Upper lobe of right lung (tissue), 1 donor: ENCODE data around the gene KIAA2012. TPM values are rescaled to one million over a fixed set of nuclear protein-coding genes. Genes with fewer than 3 reads are reported as not detected.

ENCODE experiments used
- ATAC-seq: fragments of 200-7000 bp; cut with Tn5 transposase; one replicate; pipeline ENCODE4 v1.9.1; 2020; ENCODE audit warnings: mild to moderate bottlenecking, moderate library complexity
- DNase-seq: peaks from one replicate; pipeline ENCODE4 v3.0.0-alpha.2; 2020
- H3K27ac ChIP-seq: fragments of 200-600 bp; one replicate; pipeline ENCODE4 v1.8.0; 2022
- H3K27me3 ChIP-seq: fragments of 200-600 bp; one replicate; pipeline ENCODE4 v1.8.0; 2022; ENCODE audit warnings: mild to moderate bottlenecking
- H3K36me3 ChIP-seq: fragments of 200-600 bp; one replicate; pipeline ENCODE4 v1.8.0; 2022
- H3K4me1 ChIP-seq: fragments of 200-600 bp; one replicate; pipeline ENCODE4 v1.8.0; 2022
- H3K4me3 ChIP-seq: fragments of 200-600 bp; one replicate; pipeline ENCODE4 v1.8.0; 2022; ENCODE audit warnings: mild to moderate bottlenecking
- H3K9me3 ChIP-seq: fragments of 200-600 bp; one replicate; pipeline ENCODE4 v1.8.0; 2022
- CTCF ChIP-seq: fragments of 200-600 bp; IDR thresholded peaks from one replicate; pipeline ENCODE4 v1.8.0; 2022; ENCODE audit warnings: antibody characterized with exemption
- intact Hi-C: fragments of 100-400 bp; cut with DNase I; formaldehyde crosslinking; loops from one replicate; pipeline ENCODE4 v1.11.0; 2022
- total RNA-seq: library from RNA; stranded (reverse); fragmentation: NEBNext Ultra II Directional; extraction: Animal tissue kit (Norgen Biotek cat#: 25700); gene quantifications from one replicate; pipeline ENCODE4 v1.2.1, GENCODE V29; 2021
- donor health status: DM: no; HTN: yes; CAD: no; lungs with severe emphysema.

Gene KIAA2012
- total RNA-seq, 1 donor from 2014 or later, result not detected

DNA sequence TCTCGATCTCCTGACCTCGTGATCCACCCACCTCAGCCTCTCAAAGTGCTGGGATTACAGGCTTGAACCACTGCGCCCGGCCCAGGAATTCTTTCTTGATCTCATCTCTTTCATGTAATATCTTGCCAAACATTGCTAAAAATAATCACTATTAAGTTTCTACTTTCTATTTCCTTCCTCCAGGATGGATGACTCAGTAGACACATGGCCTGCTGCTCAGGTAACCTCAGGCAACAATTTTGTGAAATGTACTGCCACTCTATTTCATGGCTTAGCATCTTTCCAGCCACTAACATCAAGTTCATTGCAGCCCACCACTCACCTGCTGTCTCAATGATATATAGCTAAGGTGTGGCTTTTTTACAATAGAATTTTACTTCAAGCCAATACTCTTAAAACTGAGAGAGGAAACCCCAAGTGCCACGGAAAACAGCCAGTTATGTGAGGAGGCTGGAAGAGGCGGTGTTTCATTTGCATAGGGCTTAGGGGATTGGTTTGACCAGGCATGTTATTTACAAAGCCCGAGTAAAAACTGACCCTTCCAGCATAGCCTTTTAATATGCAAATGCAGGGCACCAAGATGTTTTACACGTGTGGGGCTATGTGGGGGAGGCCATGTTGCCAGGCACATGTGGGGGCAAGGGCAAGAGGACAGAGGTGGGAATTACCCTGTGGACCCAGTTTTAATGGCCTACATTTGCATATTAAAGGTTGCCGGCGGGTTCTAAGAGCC, 176.6 kb downstream of the KIAA2012 start:
- no peak for TF ChIP-seq CTCF
- no peak overlapping the region for H3K27ac ChIP-seq
- no peaks in the 10 kb centered on the region for H3K36me3 ChIP-seq
- intact Hi-C loops, result no loop called here
- no peak for DNase-seq
- H3K4me1 ChIP-seq, result no peaks in the 10 kb centered on the region
- no peaks in the 10 kb centered on the region for H3K27me3 ChIP-seq
- H3K9me3 ChIP-seq, result no peaks in the 10 kb centered on the region
- H3K4me3 ChIP-seq, result no peak overlapping the region
- no peak for ATAC-seq

DNA sequence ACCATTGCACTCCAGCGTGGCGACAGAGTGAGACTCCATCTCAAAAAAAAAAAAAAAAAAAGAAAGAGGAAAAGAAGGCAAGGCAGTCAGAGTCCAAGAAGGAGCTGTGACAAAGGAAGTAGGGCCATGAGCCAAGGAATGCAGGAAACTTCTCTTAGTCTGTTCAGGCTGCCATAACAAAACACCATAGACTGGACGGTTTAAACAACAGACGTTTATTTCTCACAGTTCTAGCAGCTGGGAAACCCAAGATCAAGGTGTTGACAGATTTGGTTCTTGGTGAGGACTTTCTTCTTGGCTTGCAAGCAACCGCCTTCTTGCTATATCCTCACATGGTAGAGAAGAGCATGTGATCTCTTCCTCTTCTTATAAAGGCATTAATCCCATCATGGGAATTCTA, 178.4 kb downstream of the KIAA2012 start:
- Histone ChIP-seq H3K27me3 (no peaks in the 10 kb centered on the region), H3K9me3 (no peaks in the 10 kb centered on the region), H3K36me3 (no peaks in the 10 kb centered on the region), H3K27ac (no peak overlapping the region), H3K4me1 (no peaks in the 10 kb centered on the region), H3K4me3 (no peak overlapping the region)
- TF ChIP-seq CTCF, result no peak
- no peak for DNase-seq
- intact Hi-C loops, result no loop called here
- ATAC-seq, result no peak

Other genes with a start within 250 kb of the KIAA2012 start
- 13.6 TPM for gene FZD7, start 39.4 kb upstream of the KIAA2012 start, total RNA-seq
- gene SUMO1, start 165.3 kb downstream of the KIAA2012 start, total RNA-seq, result 75.6 TPM
- gene NOP58, start 192.5 kb downstream of the KIAA2012 start, total RNA-seq, result 44.4 TPM